Loucy (cell line): Measurements from ENCODE around the gene GPX1.
"Not testable (repeated sequence)": the region's sequence is repeated elsewhere in the genome, so short reads cannot be mapped to it uniquely, and the experiment has no call there.

Experiments used
- H2AFZ ChIP-seq: fragments of 200-600 bp; sonication (generic); 2 replicates; pipeline ENCODE4 v1.6.0; 2016; ENCODE audit warnings: antibody characterized with exemption, mild to moderate bottlenecking, low read length, moderate library complexity
- H3F3A ChIP-seq: fragments of 200-600 bp; 2 replicates; pipeline ENCODE4 v1.6.0; 2016; ENCODE audit warnings: antibody characterized with exemption, low read depth, mild to moderate bottlenecking
- H3K27me3 ChIP-seq: fragments of 200-600 bp; sonication (generic); 2 replicates; pipeline ENCODE4 v1.6.1; 2014; ENCODE audit warnings: low read length, mild to moderate bottlenecking; ENCODE audit not compliant: insufficient read depth, poor library complexity, severe bottlenecking
- H3K36me3 ChIP-seq: fragments of 200-600 bp; sonication (generic); 2 replicates; pipeline ENCODE4 v1.6.1; 2016; ENCODE audit warnings: low read length; ENCODE audit not compliant: insufficient read depth
- H3K4me1 ChIP-seq: fragments of 200-600 bp; sonication (generic); 2 replicates; pipeline ENCODE4 v1.5.1; 2014; ENCODE audit warnings: low read length, mild to moderate bottlenecking; ENCODE audit not compliant: insufficient read depth, poor library complexity, severe bottlenecking
- H3K4me2 ChIP-seq: fragments of 200-600 bp; sonication (generic); 2 replicates; pipeline ENCODE4 v1.6.0; 2014; ENCODE audit warnings: antibody characterized with exemption, low read length, low read depth, mild to moderate bottlenecking; ENCODE audit not compliant: poor library complexity, severe bottlenecking
- H3K4me3 ChIP-seq: fragments of 200-600 bp; sonication (generic); 2 replicates; pipeline ENCODE4 v1.5.1; 2014; ENCODE audit warnings: low read length, mild to moderate bottlenecking, mixed read lengths; ENCODE audit not compliant: poor library complexity, severe bottlenecking
- H3K79me2 ChIP-seq: fragments of 200-600 bp; sonication (generic); 2 replicates; pipeline ENCODE4 v1.6.1; 2014; ENCODE audit warnings: low read length; ENCODE audit not compliant: insufficient read depth
- H3K9ac ChIP-seq: fragments of 200-600 bp; sonication (generic); 2 replicates; pipeline ENCODE4 v1.6.0; 2014; ENCODE audit warnings: mild to moderate bottlenecking, low read depth, low read length, moderate library complexity; ENCODE audit not compliant: poor library complexity, severe bottlenecking
- H3K9me2 ChIP-seq: fragments of 200-600 bp; sonication (generic); replicated peaks from 2 replicates; pipeline ENCODE4 v1.6.1; 2016; ENCODE audit warnings: low read depth, low read length, mixed read lengths
- H3K9me3 ChIP-seq: fragments of 200-600 bp; sonication (generic); 2 replicates; pipeline ENCODE4 v1.6.1; 2014; ENCODE audit warnings: mild to moderate bottlenecking, antibody characterized with exemption, low read length, low read depth; ENCODE audit not compliant: insufficient read depth
- H4K20me1 ChIP-seq: fragments of 200-600 bp; sonication (generic); 2 replicates; pipeline ENCODE4 v1.6.0; 2014; ENCODE audit warnings: antibody characterized with exemption, low read length, mild to moderate bottlenecking; ENCODE audit not compliant: insufficient read depth, poor library complexity, severe bottlenecking
- CTCF ChIP-seq: fragments of 200-600 bp; sonication (generic); conservative IDR thresholded peaks from 2 replicates; pipeline ENCODE4 v1.5.1; 2014; ENCODE audit warnings: mild to moderate bottlenecking, antibody characterized with exemption, low read length
- EZH2phosphoT487 ChIP-seq: fragments of 200-600 bp; IDR thresholded peaks from 2 replicates; pipeline ENCODE4 v1.6.1; 2018; ENCODE audit warnings: antibody characterized with exemption, mild to moderate bottlenecking, moderate library complexity, borderline replicate concordance

Gene GPX1

GRCh38 chr3:49397470-49397869 is 39.3 kb upstream of the GPX1 start:
- H3K36me3 ChIP-seq: peaks cover 42% of the 10 kb centered on the region; the same call in 1 of the 2 replicates
- no peak overlapping the region for H2AFZ ChIP-seq
- H4K20me1 ChIP-seq: peaks cover 88% of the 10 kb centered on the region
- H3K9me2 ChIP-seq: no peaks in the 10 kb centered on the region
- no peaks in the 10 kb centered on the region for H3F3A ChIP-seq
- no peak overlapping the region for H3K9ac ChIP-seq
- no peaks in the 10 kb centered on the region for H3K9me3 ChIP-seq
- peaks cover 4% of the 10 kb centered on the region for H3K4me1 ChIP-seq
- TF ChIP-seq EZH2phosphoT487 (no peak), CTCF (no peak)
- no peak overlapping the region for H3K4me2 ChIP-seq
- peaks cover 100% of the 10 kb centered on the region for H3K79me2 ChIP-seq
- no peaks in the 10 kb centered on the region for H3K27me3 ChIP-seq
- no peak overlapping the region for H3K4me3 ChIP-seq

GRCh38 chr3:49391310-49391709 is 33.2 kb upstream of the GPX1 start:
- H3K4me1 ChIP-seq, H3K4me3 ChIP-seq, H3K9ac ChIP-seq, H2AFZ ChIP-seq, H3K9me2 ChIP-seq, H3K27me3 ChIP-seq, H3K9me3 ChIP-seq, H3F3A ChIP-seq, H3K4me2 ChIP-seq: not testable (repeated sequence)
- Histone ChIP-seq H4K20me1 (peaks cover 78% of the 10 kb centered on the region), H3K36me3 (peaks cover 26% of the 10 kb centered on the region; the same call in 1 of the 2 replicates), H3K79me2 (peaks cover 98% of the 10 kb centered on the region)

GRCh38 chr3:49389297-49389696 is 31.1 kb upstream of the GPX1 start:
- no peak overlapping the region for H3K4me2 ChIP-seq
- no peak overlapping the region for H3K9ac ChIP-seq
- no peak overlapping the region for H3K4me3 ChIP-seq
- peaks cover 98% of the 10 kb centered on the region for H3K79me2 ChIP-seq
- H3K27me3 ChIP-seq: no peaks in the 10 kb centered on the region
- no peaks in the 10 kb centered on the region for H3K4me1 ChIP-seq
- no peaks in the 10 kb centered on the region for H3K9me3 ChIP-seq
- peaks cover 77% of the 10 kb centered on the region for H4K20me1 ChIP-seq
- no peaks in the 10 kb centered on the region for H3F3A ChIP-seq
- H2AFZ ChIP-seq: no peak overlapping the region
- TF ChIP-seq EZH2phosphoT487 (no peak), CTCF (no peak)
- peaks cover 11% of the 10 kb centered on the region; the same call in 1 of the 2 replicates for H3K36me3 ChIP-seq
- H3K9me2 ChIP-seq: no peaks in the 10 kb centered on the region

- no peaks in the 10 kb centered on the region for H3F3A ChIP-seq
- H3K4me1 ChIP-seq: no peaks in the 10 kb centered on the region
- TF ChIP-seq EZH2phosphoT487 (no peak), CTCF (no peak)
- no peak overlapping the region for H3K9ac ChIP-seq
- H3K4me2 ChIP-seq: no peak overlapping the region
- peaks cover 9% of the 10 kb centered on the region; the same call in 1 of the 2 replicates for H3K36me3 ChIP-seq
- peaks cover 98% of the 10 kb centered on the region for H3K79me2 ChIP-seq
- no peaks in the 10 kb centered on the region for H3K9me3 ChIP-seq
- no peak overlapping the region for H2AFZ ChIP-seq
- peaks cover 78% of the 10 kb centered on the region for H4K20me1 ChIP-seq
- no peak overlapping the region for H3K4me3 ChIP-seq
- no peaks in the 10 kb centered on the region for H3K9me2 ChIP-seq
- no peaks in the 10 kb centered on the region for H3K27me3 ChIP-seq
These were observed 30.2 kb upstream of the GPX1 start for GRCh38 chr3:49388289-49388820.
